Tibial artery (tissue), 4 donors: ENCODE data around the gene UNC5A.

ENCODE experiments used
- DNase-seq, 2 donors: peaks; one replicate each; pipeline ENCODE4 v3.0.0-alpha.2; 2019
- H3K27ac ChIP-seq, 2 donors: fragments of 200-600 bp; sonication (generic) in 1 of 2; 1 replicate in 1 of 2; 2 replicates in 1 of 2; pipeline ENCODE4 v1.5.1; 2018 to 2019; ENCODE audit warnings: mild to moderate bottlenecking in 1 of 2
- H3K27me3 ChIP-seq, 2 donors: fragments of 200-600 bp; sonication (generic) in 1 of 2; one replicate each; pipeline versions ENCODE4 v1.5.1 to v1.6.0; 2016 to 2019
- H3K36me3 ChIP-seq, 3 donors: fragments of 200-600 bp; sonication (generic) in 2 of 3; one replicate each; pipeline ENCODE4 v1.5.1; 2016 to 2019; ENCODE audit warnings: mild to moderate bottlenecking in 2 of 3
- H3K4me1 ChIP-seq, 4 donors: fragments of 200-600 bp; sonication (generic) in 2 of 4; 1 replicate in 3 of 4; 2 replicates in 1 of 4; pipeline ENCODE4 v1.5.1; 2016 to 2019
- H3K4me3 ChIP-seq, 2 donors: fragments of 200-600 bp; sonication (generic) in 1 of 2; 1 replicate in 1 of 2; 2 replicates in 1 of 2; pipeline ENCODE4 v1.5.1; 2018 to 2019; ENCODE audit warnings: mild to moderate bottlenecking in 2 of 2
- H3K9me3 ChIP-seq, 3 donors: fragments of 200-600 bp; sonication (generic) in 1 of 3; one replicate each; pipeline ENCODE4 v1.5.1; 2016 to 2019
- intact Hi-C: fragments of 100-400 bp; cut with DNase I; formaldehyde crosslinking; loops from one replicate; pipeline ENCODE4 v1.15.0; 2023; ENCODE audit warnings: low total_unique reads
- TF ChIP-seq, protein P1 (sequence below), 2 experiments: fragments of 200-600 bp in 1 of 2; fragments of 450-650 bp in 1 of 2; IDR thresholded peaks; one replicate each; pipeline ENCODE4 v1.5.1; 2017 to 2019; ENCODE audit warnings: antibody characterized with exemption in 2 of 2, mild to moderate bottlenecking in 1 of 2, moderate library complexity in 1 of 2

UNC5A gene

DNA sequence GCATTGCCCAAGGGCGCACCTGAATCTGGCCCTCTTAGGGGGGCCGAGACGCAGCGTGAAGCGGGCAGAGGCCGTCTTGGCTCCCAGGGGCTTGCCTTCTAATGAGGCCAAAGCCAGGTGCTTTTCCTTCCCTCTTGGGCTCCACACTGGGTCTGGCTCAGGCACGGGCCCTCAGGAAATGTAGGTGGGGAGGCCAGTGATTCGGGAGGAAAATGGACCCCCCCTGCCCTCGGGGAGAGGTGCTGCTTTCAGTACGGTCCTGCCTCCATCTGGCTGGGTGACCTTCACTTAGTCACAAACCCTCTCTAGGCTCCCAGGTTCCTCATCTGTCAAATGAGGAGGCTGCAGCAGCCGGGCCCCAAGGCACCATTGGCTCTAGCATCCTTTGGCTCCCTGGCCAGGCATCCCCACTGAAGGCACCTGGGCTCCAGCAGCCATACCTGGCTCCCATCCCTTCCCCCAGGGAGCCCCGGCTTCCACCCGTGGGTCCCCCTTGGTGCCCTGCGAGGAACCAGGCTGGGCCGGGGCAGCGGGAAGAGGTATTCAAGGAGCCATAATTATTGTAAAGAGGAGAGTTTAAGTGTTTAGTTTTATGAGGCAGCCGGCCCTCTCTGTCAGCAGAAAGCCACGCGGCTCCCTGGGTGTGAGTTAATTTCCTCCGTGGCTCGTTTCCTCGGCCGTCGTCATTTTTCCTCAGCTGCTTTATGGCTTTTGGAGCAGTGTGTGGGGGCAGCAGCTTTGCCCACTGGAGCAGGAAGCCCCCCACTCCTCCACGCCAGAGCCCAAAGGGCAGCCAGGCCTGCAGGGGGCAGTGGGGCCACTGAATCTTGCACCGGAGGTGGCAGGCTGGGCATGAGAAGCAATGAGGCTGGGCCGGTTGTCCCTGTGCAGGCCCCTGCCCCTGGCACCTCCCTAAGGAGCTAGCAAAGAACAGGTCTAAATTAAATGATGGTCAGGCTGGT is 24.9 kb upstream of the UNC5A start:
- H3K9me3 ChIP-seq, result no peaks in the 10 kb centered on the region
- intact Hi-C loops, result no loop called here
- no peak overlapping the region for H3K4me3 ChIP-seq
- H3K27ac ChIP-seq, result no peak overlapping the region
- TF ChIP-seq, protein P1, sequence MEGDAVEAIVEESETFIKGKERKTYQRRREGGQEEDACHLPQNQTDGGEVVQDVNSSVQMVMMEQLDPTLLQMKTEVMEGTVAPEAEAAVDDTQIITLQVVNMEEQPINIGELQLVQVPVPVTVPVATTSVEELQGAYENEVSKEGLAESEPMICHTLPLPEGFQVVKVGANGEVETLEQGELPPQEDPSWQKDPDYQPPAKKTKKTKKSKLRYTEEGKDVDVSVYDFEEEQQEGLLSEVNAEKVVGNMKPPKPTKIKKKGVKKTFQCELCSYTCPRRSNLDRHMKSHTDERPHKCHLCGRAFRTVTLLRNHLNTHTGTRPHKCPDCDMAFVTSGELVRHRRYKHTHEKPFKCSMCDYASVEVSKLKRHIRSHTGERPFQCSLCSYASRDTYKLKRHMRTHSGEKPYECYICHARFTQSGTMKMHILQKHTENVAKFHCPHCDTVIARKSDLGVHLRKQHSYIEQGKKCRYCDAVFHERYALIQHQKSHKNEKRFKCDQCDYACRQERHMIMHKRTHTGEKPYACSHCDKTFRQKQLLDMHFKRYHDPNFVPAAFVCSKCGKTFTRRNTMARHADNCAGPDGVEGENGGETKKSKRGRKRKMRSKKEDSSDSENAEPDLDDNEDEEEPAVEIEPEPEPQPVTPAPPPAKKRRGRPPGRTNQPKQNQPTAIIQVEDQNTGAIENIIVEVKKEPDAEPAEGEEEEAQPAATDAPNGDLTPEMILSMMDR (IDR thresholded peaks at IDR 0.05), result no peak
- H3K27me3 ChIP-seq, result peaks cover 0 to 53% of the 10 kb centered on the region in 2 donors
- H3K4me1 ChIP-seq, result no peaks in the 10 kb centered on the region
- DNase-seq, result no peak
- no peaks in the 10 kb centered on the region for H3K36me3 ChIP-seq

DNA sequence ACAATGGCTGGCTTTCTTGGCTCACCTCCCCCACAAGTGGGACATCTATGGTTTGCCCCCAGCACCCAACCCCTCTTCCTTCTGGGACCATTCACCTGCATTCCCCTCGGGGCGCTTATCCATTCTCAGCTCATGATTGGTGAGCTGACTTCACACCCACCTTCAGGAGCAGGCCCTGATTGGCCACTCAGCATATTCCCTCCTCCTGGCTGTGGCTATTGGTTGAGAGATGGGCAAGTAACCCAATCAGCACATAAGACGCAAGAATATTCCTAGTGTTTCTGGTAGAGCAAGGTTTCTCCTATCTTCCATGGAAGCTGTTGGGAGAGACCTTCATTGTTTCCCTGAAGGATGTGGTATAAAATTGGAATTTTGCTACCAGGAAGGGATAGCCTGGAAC is 22.7 kb upstream of the UNC5A start:
- no peak overlapping the region for H3K27ac ChIP-seq
- intact Hi-C loops, result no loop called here
- H3K27me3 ChIP-seq, result peaks cover 0 to 56% of the 10 kb centered on the region in 2 donors
- TF ChIP-seq, protein P1 (IDR thresholded peaks at IDR 0.05), result no peak
- H3K36me3 ChIP-seq, result no peaks in the 10 kb centered on the region
- no peak overlapping the region for H3K4me3 ChIP-seq
- no peak for DNase-seq
- no peaks in the 10 kb centered on the region for H3K9me3 ChIP-seq
- H3K4me1 ChIP-seq, result no peaks in the 10 kb centered on the region

DNA sequence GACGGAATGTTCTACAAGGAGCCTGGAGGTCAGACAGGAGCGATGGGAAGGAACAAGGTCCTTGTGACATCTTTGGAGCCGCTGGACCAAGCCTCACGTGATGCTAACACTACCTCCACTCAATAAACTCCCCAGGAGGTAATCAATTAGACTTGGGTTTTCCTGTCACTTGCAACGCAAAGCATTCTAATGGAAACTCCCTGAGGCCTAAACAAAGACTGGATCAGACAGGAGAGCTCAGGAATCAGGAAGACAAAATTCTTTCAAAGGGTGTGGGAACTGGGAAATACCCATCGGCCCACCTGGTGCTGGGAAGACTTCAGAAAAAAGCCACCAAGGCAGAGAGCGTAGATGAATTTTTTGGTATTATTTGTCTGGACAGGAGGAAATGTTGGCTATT is 22.3 kb upstream of the UNC5A start:
- no peaks in the 10 kb centered on the region for H3K4me1 ChIP-seq
- H3K4me3 ChIP-seq, result no peak overlapping the region
- DNase-seq, result no peak
- no peak overlapping the region for H3K27ac ChIP-seq
- H3K9me3 ChIP-seq, result no peaks in the 10 kb centered on the region
- peaks cover 0 to 60% of the 10 kb centered on the region in 2 donors for H3K27me3 ChIP-seq
- H3K36me3 ChIP-seq, result no peaks in the 10 kb centered on the region
- TF ChIP-seq, protein P1 (IDR thresholded peaks at IDR 0.05), result no peak
- intact Hi-C loops, result no loop called here

DNA sequence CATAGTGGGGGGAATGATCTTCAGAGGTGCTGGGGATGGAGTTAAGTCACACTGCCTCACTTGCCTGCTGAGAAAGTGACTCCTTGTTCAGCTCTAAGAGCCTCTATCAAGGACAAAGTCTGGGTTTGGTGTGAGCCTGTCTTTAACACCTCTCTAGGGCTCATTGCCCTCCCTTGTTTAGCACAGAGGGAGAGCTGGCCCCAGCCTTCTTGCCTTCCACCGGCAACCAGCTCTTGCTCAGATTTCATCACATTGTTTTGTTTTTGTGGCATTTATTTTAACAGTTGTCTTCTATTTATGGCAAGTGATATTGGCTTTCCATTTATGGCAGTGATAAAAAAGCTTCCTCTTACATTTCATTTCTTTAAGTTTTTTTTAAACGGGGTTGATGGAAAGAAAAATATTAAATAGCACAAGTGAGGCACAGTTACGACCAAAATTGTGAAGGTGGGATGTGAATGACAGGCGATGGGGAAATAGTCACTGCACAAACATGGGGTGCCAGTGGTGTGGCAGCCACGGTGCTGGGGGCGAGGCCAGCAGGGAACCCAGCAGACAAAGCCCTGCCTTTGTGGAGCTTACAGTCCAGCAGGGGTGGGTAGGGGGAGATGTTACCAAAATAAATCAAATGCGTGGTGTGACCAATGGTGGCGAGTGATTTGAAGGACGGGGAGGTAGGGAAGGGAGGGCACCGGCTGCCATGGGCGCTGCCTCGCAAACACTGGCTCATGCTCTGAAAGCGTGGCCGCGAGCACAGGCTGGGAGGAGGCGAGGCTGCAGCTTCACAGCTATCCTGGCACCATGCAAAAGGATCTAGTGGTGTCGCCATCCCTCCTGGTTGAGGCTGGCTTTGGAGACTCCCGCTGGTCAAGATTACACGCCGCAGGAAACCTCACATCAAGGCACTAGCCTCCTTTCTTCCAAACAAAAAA is 21.2 kb upstream of the UNC5A start:
- Histone ChIP-seq H3K27me3 (peaks cover 0 to 67% of the 10 kb centered on the region in 2 donors), H3K36me3 (no peaks in the 10 kb centered on the region), H3K4me1 (no peaks in the 10 kb centered on the region), H3K9me3 (no peaks in the 10 kb centered on the region), H3K4me3 (no peak overlapping the region), H3K27ac (no peak overlapping the region)
- intact Hi-C loops, result no loop called here
- TF ChIP-seq, protein P1 (IDR thresholded peaks at IDR 0.05), result no peak
- no peak for DNase-seq

DNA sequence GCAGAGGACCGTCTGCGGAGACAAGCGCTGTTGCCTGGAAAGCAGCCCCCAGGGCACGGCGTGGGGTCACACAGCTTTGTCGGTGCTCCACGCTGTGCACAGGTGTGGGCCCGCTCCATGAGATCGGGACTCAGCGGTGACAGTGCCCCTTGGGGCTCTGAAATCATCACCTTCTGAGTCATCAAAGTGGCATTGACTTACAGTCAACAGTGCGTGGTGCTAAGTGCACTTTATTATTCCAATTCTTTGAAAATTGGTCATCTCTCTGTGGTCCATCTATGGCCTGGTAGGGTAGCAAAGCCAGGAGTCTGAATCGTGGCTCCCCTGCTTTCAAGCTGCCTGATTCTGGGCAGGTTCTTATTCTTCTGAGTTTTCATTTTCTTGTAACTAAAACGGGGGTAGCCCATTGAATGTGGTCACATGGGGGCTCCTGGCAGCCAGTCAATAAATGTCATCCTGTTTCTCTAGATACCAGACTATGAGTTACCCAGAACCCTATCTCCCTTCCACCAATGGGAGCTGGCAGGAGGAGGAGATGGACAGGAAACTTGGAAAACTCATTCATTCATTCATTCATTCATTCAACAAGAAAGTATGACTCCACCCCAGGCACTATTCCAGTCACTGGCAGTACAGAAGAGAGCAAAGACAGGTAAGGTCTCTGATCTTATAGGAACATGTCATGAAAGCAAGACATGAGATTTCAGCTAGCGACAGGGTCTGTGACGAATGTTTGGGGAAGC is 20.3 kb upstream of the UNC5A start:
- Histone ChIP-seq H3K27ac (no peak overlapping the region), H3K4me1 (no peaks in the 10 kb centered on the region), H3K27me3 (peaks cover 0 to 67% of the 10 kb centered on the region in 2 donors), H3K36me3 (no peaks in the 10 kb centered on the region), H3K9me3 (no peaks in the 10 kb centered on the region), H3K4me3 (no peak overlapping the region)
- DNase-seq, result no peak
- TF ChIP-seq, protein P1 (IDR thresholded peaks at IDR 0.05), result no peak
- intact Hi-C loops, result no loop called here
